ENCODE data around the gene FGFR3.

FGFR3 gene

DNA sequence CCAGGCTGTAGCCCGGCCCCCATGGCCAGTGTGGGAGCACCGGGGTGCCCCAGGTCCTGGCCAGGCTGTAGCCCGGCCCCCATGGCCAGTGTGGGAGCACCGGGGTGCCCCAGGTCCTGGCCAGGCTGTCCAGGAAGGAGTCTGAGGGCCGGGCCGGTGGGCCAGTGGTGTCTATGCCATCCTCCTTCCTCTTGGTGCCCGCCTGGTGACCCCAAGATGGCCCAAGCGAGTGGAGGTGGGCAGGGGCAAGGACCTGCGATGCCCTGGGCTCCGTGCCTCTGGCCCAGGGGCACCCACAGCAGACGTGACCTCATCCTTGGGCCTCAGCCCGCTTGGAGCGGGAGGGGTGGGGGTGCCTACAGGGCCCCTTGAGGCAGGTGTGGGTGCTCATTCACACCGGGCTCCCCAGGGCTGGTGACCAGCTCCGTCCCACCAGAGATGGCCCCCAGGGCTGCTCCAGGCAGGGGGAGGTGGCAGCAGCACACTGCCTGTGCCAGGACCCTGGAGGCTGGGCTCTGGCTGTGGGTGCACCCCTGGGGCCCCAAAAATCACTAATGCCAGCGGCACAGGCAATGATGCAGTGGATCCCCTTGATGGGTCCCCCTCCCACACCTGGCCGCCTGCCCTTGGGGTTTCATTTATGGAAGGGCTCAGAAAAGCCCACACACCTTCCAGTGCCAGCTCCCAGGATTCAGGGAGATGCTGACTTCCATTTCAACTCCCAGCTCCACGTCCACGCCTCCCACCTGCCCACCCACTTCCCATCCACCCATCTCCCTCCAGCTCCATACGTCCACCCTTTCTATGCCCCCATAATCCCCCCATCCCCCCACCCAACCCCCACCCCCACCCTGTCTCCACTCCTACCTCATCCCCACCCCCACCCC is 36.0 kb upstream of the FGFR3 start:
- DNase-seq (ENCODE audit: low read depth in 2 of 2): no peak

DNA sequence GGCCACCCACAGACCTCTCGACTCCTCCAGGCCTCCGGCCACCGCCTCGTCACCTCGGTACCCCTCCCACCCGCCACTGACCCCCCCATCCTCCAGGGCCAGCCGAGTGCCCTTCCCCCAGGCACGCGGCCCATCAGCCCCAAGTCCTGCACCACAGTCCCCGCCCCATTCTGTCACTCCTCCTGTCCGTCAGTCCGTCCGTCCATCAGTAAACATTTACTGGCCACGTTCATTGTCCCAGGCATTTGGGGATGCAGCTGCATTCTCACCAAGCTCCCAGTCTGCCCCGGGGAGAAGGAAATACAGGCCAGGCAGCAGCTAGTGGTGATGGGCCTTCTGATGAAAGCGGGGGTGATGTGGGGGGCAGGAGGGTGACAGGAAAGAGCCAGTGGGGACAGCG is 35.3 kb upstream of the FGFR3 start:
- DNase-seq (ENCODE audit: low read depth in 2 of 2): no peak

DNA sequence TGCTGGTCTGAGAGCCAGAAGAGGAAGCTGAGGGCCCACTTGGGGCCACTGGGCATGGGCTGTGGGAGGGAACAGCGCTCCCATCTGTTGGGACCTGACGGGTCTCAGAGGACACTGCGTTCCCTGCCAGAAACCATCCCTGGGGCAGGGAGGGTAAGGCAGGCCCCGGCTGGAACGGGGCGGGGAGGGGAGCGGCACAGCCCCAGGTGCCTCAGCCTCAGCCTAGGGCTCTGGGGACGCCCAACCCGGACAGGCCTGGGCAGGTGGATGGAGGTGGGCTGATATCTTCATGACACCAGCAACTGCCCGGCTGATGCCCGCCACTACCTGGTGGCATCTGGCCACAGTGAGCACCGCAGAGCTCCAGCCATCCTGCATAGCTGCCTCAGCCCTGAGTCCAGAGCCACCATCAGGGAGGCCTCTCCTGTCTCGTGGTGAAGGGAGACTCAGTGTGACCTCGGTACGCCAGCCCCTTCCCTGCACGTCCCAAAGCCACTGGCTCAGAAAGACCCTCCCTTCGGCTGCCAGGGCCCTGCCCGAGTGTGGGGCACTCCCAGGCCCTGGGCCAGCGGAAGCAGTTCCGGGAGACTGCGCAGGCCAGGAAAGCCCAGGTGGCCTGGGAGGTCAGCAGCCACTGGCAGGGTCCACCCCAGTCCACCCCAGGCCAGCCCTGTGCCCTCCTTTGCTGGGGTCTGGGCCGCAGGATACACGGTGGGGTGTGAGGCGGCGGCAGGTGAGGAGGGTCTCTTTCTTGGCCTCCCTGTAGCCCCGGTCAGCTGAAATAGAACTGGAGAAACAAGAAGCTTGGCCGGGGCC is 34.6 kb upstream of the FGFR3 start:
- no peak for DNase-seq (ENCODE audit: low read depth in 2 of 2)

DNA sequence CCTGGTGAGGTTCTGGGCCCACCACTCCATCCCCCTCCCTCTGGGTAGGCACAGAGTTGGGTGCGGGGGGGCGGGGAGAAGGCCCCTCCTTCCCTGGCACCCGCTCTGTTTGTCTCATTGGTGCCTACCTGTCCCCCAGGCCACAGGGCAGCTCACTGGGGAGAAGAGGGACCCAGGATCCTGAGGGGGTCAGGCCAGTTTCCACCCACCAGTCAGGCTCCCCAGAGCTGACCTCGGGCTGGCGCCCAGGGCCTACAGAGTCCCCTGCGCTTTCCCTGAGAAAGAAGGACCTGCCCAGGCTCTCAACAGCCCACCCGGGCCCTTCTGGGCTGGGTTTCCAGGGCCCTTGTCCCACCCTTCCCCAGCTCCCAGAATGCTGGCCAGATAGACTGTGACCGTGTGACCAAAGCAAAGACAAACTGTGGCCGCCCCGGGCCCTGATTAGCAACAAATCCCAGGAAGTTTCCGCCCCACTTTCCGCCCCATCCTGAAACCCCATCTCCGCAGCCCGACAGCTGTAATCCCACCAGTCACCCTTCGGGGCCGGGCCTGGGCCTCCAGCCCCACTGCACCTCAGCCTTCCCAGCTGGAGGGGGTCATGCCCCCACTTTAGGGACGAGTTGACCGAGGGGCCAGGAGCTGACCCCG is 33.8 kb upstream of the FGFR3 start:
- no peak for DNase-seq (ENCODE audit: low read depth in 2 of 2)

DNA sequence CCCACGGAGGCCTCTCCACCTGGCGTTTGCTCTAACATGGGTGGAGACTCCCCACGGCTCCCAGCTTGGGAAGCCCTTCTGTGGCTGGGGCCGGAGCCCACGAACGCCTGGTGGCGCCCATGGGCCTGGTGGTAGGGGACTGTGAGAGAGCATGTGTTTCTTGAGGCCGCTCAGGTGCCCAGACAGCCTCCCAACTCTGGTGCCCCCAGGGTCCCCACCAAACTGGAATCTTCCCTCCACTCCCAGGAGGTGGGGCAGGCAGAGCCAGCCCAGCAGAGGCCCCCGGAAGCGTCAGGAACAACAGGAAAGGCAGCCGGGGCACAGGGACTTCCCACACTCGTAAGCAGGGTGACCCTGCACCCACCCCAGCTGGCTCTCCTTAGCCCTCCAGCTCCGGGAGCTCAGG is 33.3 kb upstream of the FGFR3 start:
- DNase-seq (ENCODE audit: low read depth in 2 of 2): no peak

DNA sequence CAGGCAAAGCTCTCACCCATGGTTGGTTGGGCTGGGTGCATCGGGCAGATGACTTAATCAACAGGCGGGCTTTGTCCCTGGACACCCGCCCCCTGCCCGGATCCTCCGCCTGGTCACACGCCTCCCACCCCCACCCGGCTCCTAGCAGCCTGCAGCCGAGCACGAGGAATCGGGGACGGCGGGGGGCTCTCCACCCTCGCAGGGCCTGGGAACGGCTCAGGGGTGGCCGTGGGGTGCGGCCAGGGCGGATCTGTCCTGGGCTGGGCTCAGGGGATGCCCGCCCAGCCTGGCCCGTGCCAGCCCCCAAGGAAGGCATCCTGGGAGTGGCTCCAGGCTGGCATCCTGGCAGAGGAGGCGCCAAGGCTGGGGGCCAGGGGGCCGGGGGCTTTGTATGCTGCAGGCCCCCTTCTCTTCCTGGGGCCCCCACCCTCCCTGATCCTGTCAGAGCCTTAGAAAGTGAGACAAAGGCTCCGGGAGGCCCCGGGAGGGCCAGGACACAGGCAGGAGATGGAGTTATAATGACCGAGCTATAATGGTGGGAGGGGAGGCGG is 32.5 kb upstream of the FGFR3 start:
- DNase-seq (ENCODE audit: low read depth in 2 of 2): no peak

DNA sequence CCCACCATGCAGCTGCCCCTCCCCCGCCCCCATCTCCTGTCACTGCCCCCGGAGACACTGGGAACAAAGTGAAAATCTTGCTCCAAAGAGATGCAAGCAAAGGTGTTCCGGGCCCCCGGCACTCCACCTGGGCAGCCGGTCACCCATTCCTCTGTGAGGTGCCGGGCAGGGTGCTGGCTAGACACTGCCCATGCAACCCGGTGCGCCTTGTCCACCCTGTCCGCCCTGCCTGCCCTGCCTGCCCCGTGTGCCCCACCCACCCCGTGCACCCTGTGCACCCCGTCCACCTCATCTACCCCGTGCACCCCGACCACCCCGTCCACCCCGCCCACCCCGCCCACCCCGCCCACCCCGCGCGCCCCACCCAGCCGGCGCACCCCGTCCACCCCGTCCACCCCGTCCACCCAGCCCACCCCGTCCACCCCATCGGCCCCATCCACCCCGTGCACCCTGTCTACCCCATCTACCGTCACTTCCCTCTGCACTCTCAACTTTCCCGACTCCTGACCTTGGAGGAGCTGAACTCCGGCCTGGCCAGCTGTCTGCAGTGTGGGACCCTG is 31.9 kb upstream of the FGFR3 start:
- no peak for DNase-seq (ENCODE audit: low read depth in 2 of 2)

DNA sequence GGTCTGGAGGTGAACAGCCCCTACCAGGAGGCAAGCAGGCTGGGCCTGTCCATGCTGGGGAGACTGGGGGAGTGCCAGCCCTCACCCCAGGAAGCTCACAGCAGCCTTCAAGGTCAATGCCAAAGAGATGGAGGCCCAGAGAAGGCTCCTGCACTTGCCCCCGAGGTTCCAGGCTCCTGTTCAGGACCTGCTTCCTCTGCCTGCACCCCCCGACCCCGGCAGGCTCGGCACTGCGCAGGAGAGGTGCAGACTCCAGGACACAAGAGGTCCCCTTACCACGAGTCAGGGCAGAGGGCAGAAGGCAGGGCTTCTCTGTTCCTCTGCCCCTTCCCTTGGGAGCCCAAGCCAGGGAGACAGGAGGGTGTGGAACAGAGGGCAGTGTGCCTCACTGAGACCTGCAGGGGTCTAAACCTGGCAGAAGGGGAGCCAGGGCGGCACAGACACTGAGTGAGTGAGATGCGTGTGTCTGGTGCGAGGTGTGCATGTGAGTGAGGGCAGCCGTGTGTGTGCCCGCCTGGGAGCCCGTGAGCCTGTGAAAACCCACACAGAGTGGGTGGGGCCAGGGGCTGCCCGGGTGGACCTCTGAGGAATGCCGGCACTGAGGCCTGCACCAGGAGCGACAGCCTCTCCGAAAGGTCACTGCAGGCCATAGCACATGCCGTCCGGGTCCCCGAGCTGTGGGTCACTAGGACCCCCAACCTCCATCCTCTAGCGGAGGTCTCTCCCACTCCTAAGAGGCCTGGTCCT is 30.7 kb upstream of the FGFR3 start:
- DNase-seq (ENCODE audit: low read depth in 2 of 2): no peak

DNA sequence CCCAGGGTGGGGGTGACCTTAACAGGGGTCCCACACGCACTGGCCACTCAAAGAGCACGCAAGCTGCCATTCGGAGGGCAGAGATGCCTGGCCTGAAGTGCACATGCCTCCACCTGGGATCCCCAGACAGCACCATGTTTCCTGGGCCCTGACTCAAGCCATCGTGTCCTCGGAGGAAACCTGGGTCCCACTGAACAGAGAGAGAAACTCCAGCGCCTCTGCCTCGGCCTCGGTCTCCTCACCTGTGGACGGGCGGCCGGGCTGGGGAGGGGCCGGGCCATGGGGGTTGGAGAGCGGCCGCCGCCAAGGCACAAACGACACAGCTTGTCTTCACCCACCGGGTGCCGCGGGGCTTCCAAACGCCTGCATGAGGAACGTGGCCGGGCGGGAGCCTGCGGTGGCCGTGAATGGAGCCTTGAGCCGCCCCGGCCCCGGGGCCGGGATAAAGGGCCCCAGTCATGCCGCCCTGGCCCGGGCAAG is 30.0 kb upstream of the FGFR3 start:
- no peak for DNase-seq (ENCODE audit: low read depth in 2 of 2)

DNA sequence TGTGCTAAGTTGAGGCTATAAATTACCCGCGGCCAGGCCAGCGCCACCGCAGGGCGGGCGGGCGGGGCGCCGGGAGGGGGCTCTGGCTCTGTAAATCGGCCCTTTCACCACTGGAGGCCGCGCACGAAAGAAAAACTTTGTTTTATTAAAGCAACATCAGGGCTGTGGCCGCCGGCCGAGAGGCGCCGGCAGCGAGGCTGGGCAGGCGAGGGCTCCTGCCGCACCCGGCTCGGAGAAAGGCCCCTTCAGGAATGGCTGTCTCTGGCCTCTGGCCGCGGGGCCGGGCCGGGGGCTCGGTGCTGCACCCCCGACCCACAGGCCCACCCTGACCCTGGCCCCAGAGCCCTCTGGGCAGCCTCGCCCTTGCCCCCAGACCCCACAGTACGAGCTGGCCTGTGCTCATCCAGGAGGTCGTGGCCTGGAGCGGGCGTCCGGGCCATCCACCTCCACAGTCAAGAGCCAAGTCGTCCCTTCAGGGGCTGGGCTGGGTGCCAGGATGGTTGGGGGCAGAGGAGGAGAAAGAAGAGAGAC is 29.5 kb upstream of the FGFR3 start:
- no peak for DNase-seq (ENCODE audit: low read depth in 2 of 2)

DNA sequence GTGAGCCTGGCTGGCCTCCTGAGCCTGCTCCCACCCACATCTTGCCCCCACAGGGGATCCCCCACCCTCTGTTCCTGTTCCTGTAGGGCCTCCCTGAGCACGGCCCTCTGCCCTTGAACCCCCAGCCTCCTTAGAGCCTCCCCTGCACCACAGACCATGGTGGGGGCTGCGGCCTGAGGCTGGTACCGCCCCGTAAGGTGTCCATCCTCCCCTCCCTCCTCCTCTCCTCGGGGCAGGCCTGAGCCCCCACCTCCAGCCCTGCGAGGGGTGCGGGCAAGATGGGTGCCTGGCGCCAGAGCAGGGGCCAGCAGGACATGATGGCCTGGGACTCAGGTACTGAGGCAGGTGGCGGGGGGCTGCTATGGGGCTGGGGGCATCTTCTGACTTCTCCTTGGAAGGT is 28.4 kb upstream of the FGFR3 start:
- no peak for DNase-seq (ENCODE audit: low read depth in 2 of 2)

DNA sequence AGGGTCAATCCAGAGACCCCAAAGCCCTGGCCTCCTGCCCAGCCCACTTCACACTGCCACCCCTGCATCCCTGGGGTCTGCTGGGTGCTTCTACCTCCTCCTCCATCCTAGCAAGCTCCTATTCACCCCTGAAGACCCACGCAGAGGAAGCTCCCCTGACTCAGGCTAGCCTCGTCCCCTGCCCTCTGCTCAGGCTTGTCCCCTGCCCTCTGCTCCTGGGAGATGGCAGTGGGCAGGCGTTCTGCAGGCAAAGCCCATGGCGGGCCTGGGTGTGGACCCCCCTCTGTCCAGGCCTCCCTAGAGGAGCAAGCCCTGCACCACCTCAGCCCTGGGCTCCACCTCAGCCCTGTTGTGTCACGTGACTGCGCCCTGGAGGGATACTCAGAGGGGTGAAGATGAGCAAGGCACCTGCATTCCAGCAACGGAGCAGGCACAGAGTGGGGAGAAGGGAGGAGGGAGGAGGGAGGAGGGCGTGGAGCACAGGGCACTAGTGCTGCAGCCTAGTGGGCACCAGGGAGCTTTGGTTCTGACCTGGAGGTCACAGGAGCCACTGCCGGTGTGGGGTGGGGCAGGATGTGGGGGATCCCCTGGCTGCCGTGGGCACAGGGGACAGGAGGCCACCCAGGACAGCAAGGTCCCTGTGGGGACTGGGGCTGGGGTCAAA is 27.6 kb upstream of the FGFR3 start:
- no peak for DNase-seq (ENCODE audit: low read depth in 2 of 2)

DNA sequence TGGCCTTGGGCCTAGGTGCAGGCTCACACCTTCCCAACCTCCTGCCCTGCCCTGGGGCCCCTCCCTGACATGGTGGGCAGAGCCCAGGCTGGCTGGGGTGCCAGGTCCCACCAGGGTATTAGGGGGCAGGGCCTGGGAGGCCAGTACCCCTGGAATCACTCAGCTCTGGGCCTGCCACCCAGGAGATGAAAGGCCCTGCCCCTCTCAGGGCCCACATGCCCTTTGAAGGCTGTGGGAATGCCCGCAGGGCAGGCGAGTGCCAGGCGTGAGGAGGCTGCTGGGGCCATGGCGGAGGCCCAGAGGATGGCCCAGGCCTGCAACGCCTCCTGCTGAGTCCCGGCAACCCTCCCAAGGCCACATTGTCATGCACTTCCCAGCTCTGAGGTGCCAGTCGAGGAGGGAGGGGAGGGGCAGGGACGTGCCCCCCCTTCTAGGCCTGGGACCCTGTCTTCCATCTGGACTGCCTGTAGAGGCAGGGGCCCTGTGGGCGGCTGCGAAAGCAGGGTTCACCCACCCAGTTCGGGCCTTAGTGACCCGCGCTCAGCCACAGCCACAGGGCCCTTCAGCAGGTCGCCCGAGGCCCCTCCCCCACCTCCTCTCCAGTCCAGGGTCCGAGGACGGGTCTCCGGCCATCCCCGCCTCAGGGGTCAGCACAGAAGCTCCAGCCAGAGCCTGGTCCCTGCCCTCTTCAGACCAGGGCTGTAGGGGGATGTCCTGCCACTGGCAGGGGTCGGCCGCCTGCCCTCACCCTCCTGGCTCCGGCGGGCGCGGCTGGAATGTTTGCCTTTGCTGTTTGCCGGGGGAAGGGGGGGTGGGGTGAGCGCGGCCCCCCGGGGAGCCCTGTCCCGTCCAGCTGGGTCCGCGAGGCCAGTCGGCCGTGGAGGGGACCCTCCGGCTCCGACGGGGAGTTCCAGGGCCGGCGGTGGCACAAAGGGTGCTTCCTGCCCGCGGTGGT is 26.7 kb upstream of the FGFR3 start:
- no peak for DNase-seq (ENCODE audit: low read depth in 2 of 2)

DNA sequence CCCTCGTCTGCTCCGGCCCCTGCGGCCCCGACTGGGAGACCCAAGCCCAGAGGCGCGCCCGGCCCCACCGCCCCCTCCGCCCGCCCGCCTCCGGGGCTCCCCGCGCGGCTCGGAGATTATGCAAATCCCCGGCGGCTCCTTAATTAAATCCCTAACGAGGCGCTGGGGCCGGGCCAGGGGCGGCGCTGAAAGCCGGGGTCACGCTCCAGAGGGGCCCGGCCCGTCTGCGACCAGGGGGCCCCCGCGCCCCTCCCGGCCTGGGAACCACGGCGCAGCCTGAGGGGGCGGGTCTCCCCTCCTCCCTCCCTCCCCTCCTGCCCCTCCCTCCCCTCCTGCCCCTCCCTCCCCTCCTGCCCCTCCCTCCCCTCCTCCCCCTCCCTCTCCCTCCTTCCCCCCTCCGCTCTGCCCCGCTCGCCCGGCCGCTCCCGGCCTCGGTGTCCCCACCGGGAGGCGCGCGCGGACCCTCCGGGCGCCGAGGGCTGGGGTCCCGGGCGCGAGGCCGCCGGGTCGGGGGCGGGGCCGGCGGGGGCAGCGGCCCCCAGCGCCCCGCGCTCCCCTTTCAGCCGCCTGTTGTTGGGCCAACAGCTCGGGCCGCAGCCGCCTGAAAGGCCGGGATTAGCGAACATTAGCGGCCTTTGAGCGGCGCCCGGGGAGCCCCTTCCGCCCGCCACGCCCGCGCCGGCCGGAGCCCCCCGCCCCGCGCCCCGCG is 25.9 kb upstream of the FGFR3 start:
- no peak for DNase-seq (ENCODE audit: low read depth in 2 of 2)

DNA sequence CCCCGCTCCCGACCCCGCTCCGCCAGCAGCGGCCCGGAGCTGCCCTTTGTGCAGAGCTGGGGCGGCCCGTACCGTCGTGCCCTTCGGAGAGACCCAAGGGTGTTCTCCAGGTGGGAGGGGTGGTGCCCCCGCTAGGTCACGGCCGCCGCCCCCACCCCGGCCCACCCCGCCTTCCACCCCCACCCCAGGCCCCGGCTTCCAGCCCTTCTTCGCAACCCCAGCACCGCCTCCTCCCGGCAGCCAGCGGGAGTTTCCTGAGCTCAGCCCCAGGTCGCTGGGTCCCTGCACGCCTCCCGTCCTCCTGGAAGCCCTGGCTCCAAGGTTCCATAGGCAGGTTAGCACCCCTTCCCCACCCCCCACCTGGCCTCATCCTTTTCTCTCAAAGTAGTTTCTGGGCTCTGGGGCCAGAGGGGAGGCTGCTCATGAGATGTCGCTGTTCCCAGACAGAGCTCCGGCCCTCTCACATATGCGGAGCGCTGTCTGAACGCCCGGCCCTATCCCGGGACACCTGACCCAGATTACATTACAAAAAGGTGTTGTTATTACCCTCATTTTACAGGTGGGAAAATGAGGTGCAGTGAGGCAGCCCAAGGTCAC is 25.2 kb upstream of the FGFR3 start:
- DNase-seq (ENCODE audit: low read depth in 2 of 2): no peak

DNA sequence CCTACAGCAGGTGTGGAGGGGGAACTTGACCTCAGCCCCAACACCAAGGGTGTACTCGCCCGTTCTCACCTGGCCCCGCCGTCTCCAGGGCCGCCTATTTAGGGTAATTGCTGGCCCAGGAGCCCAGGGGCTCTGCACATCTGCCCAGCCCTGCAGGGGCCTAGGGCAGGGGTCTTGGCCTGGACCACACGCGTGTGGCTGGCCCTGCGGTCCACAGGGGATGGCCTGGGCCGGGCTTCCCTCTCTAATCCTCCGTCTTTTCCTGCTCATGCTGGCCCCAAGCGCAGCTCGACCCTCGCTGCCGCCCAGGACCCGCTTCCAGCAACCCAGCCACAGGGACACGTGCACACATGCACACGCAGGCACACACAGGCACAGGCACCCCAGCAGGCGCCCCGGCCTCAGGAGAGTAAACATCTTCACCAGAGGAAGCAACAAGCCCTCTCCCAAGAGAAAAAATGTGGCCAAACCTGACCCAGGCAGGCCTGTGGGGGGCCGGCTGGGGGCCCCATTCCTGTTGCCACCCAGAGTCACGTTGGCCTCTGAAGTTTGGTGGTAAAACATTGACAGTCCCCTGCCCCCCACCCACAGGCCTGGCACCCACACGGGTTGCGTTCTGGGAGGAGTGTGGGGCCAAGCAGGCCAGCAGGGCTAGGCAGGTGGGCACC is 24.6 kb upstream of the FGFR3 start:
- DNase-seq (ENCODE audit: low read depth in 2 of 2): no peak

DNA sequence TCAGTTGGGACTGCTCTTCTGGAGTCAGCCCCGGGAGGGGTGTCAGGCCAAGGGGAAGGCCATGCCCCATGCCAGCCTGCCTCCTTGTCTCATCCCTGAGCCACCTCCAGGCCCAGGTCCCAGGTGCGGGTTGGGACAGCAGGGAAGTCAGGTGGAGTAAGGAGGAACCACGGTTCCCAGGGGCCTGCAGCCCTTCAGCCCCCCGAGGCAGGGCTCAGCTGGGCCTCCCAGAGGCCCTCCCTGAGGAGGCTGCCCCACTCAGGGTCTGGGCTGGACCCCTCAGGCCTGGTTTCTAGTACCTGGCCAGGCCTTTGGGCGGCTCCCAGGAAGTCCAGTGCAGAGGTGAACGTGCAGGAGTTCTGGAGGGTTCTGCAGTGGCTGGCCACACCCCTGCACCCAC is 23.4 kb upstream of the FGFR3 start:
- no peak for DNase-seq (ENCODE audit: low read depth in 2 of 2)
